GM12875 (cell line): ENCODE results near the gene FIGNL2.

ENCODE experiments used
- H3K4me3 ChIP-seq: one replicate; pipeline ENCODE4 v1.5.1; 2011; ENCODE audit warnings: low read depth, low read length, control low read depth
- TF ChIP-seq, protein P1 (sequence below): IDR thresholded peaks from 2 replicates; pipeline ENCODE4 v1.5.1; 2011; ENCODE audit warnings: low read depth, mild to moderate bottlenecking, control low read depth, inconsistent platforms, low read length, moderate library complexity, borderline replicate concordance; ENCODE audit not compliant: insufficient read depth

The FIGNL2 gene

GRCh38 chr12:51838036-51838435 lies 10.5 kb downstream of the FIGNL2 start:
- TF ChIP-seq, protein P1, sequence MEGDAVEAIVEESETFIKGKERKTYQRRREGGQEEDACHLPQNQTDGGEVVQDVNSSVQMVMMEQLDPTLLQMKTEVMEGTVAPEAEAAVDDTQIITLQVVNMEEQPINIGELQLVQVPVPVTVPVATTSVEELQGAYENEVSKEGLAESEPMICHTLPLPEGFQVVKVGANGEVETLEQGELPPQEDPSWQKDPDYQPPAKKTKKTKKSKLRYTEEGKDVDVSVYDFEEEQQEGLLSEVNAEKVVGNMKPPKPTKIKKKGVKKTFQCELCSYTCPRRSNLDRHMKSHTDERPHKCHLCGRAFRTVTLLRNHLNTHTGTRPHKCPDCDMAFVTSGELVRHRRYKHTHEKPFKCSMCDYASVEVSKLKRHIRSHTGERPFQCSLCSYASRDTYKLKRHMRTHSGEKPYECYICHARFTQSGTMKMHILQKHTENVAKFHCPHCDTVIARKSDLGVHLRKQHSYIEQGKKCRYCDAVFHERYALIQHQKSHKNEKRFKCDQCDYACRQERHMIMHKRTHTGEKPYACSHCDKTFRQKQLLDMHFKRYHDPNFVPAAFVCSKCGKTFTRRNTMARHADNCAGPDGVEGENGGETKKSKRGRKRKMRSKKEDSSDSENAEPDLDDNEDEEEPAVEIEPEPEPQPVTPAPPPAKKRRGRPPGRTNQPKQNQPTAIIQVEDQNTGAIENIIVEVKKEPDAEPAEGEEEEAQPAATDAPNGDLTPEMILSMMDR: no peak
- no peak overlapping the region for H3K4me3 ChIP-seq

- TF ChIP-seq, protein P1: no peak
- H3K4me3 ChIP-seq: no peak overlapping the region
Measured at GRCh38 chr12:51837286-51837685, 11.2 kb downstream of the FIGNL2 start.

- TF ChIP-seq, protein P1: no peak
- no peak overlapping the region for H3K4me3 ChIP-seq
Measured at GRCh38 chr12:51836827-51837173, 11.7 kb downstream of the FIGNL2 start.

- TF ChIP-seq, protein P1: no peak
- H3K4me3 ChIP-seq: no peak overlapping the region
Measured at GRCh38 chr12:51836041-51836826, 12.3 kb downstream of the FIGNL2 start.

- no peak overlapping the region for H3K4me3 ChIP-seq
- TF ChIP-seq, protein P1: no peak
Measured at GRCh38 chr12:51834411-51834810, 14.1 kb downstream of the FIGNL2 start.

DNA sequence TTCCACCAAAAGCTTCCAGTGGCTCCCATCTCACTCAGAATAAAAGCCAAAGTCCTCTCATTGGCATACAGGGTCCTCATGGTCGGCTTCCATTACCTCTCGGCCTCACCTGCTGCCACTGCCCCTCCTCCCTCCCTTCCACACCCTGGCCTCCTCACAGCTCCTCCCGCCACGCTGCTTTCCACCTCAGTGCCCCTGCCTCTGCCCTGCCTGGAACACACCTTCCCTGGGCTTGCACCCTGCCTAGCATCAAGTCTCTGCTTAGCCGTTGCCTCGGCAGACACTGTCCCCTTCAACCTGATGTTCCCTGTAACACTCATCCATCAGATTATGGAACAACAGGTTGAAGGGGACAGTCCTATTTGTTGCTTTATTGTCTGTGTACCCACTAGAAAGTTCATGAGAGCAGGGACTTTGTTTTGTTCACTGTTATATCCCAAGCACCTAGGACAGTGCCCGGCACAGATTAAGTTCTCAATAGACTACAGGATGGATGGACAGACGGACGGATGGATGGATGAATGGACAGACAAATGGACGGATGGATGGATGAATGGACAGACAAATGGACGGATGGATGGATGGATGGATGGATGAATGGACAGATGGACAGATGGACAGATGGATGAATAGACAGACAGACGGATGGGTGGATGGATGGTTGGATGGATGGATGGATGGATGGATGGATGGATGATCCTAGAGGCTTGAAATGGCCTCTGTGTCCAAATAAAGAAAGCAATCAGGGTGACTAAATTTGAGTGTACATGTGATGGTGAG lies 14.9 kb downstream of the FIGNL2 start:
- no peak overlapping the region for H3K4me3 ChIP-seq
- TF ChIP-seq, protein P1: no peak
